OCI-LY1 (cell line): ENCODE measurements around the gene IGF2R.

Experiments
- H2AFZ ChIP-seq: fragments of 200-600 bp; sonication (generic), shearing (Covaris generic); 2 replicates; pipeline ENCODE4 v1.6.0; 2014; ENCODE audit warnings: antibody characterized with exemption, mild to moderate bottlenecking, low read length
- H3F3A ChIP-seq: fragments of 200-600 bp; sonication (generic), shearing (Covaris generic); 2 replicates; pipeline ENCODE4 v1.6.0; 2014; ENCODE audit warnings: mild to moderate bottlenecking, antibody characterized with exemption, low read length, moderate library complexity; ENCODE audit not compliant: insufficient read depth
- H3K27ac ChIP-seq: fragments of 200-600 bp; sonication (generic); 2 replicates; pipeline ENCODE4 v1.5.1; 2014; ENCODE audit warnings: low read length, mixed run types, mild to moderate bottlenecking, low read depth; ENCODE audit not compliant: poor library complexity, severe bottlenecking
- H3K27me3 ChIP-seq: fragments of 200-600 bp; sonication (generic); 2 replicates; pipeline ENCODE4 v1.6.0; 2014; ENCODE audit warnings: antibody characterized with exemption, mild to moderate bottlenecking, low read length, moderate library complexity; ENCODE audit not compliant: insufficient read depth
- H3K36me3 ChIP-seq: fragments of 200-600 bp; sonication (generic); 2 replicates; pipeline ENCODE4 v1.6.1; 2014; ENCODE audit warnings: mild to moderate bottlenecking, antibody characterized with exemption, low read length, moderate library complexity, mixed read lengths; ENCODE audit not compliant: insufficient read depth
- H3K4me1 ChIP-seq: fragments of 200-600 bp; sonication (generic); 2 replicates; pipeline ENCODE4 v1.5.1; 2014; ENCODE audit warnings: mild to moderate bottlenecking, low read length, moderate library complexity; ENCODE audit not compliant: insufficient read depth, severe bottlenecking
- H3K4me2 ChIP-seq: fragments of 200-600 bp; sonication (generic), shearing (Covaris generic); 2 replicates; pipeline ENCODE4 v1.6.1; 2014; ENCODE audit warnings: low read length
- H3K4me3 ChIP-seq: fragments of 200-600 bp; sonication (generic); 2 replicates; pipeline ENCODE4 v1.5.1; 2014; ENCODE audit warnings: low read length, low read depth, mild to moderate bottlenecking, mixed read lengths; ENCODE audit not compliant: poor library complexity, severe bottlenecking
- H3K79me2 ChIP-seq: fragments of 200-600 bp; shearing (Covaris generic); 2 replicates; pipeline ENCODE4 v1.6.1; 2016; ENCODE audit warnings: mixed run types, low read length, mixed read lengths; ENCODE audit not compliant: insufficient read depth
- H3K9ac ChIP-seq: fragments of 200-600 bp; sonication (generic), shearing (Covaris generic); 2 replicates; pipeline ENCODE4 v1.6.1; 2014; ENCODE audit warnings: mild to moderate bottlenecking, low read length, mixed read lengths
- H3K9me2 ChIP-seq: fragments of 200-600 bp; sonication (generic), shearing (Covaris generic); 2 replicates; pipeline ENCODE4 v1.6.1; 2014; ENCODE audit warnings: low read depth, mild to moderate bottlenecking, low read length, mixed read lengths
- H3K9me3 ChIP-seq: fragments of 200-600 bp; shearing (Covaris generic); 2 replicates; pipeline ENCODE4 v1.6.1; 2014; ENCODE audit warnings: low read length, mixed read lengths
- H4K20me1 ChIP-seq: fragments of 200-600 bp; sonication (generic), shearing (Covaris generic); 2 replicates; pipeline ENCODE4 v1.6.0; 2016; ENCODE audit warnings: mild to moderate bottlenecking, low read length; ENCODE audit not compliant: insufficient read depth
- CTCF ChIP-seq: fragments of 200-600 bp; sonication (generic), shearing (Covaris generic); IDR thresholded peaks from 2 replicates; pipeline ENCODE4 v1.5.1; 2017; ENCODE audit warnings: mild to moderate bottlenecking, antibody characterized with exemption, low read length, moderate library complexity, mixed read lengths
- EZH2 ChIP-seq: fragments of 200-600 bp; sonication (generic), shearing (Covaris generic); IDR thresholded peaks from 2 replicates; pipeline ENCODE4 v1.8.0; 2017; ENCODE audit warnings: borderline replicate concordance, mixed run types, mild to moderate bottlenecking, antibody characterized with exemption, low read length, moderate library complexity, mixed read lengths

IGF2R gene

GRCh38 chr6:160022101-160022500 lies 53.2 kb downstream of the IGF2R start:
- Histone ChIP-seq H3K27ac (no peak overlapping the region), H3K9me3 (no peaks in the 10 kb centered on the region; the same call in 1 of the 2 replicates), H3K36me3 (peaks cover 21% of the 10 kb centered on the region), H2AFZ (no peak overlapping the region), H3K79me2 (no peaks in the 10 kb centered on the region), H3K9me2 (no peaks in the 10 kb centered on the region), H3K4me3 (no peak overlapping the region), H3K4me2 (no peak overlapping the region), H3K4me1 (no peaks in the 10 kb centered on the region), H3K27me3 (no peaks in the 10 kb centered on the region), H3K9ac (no peak overlapping the region), H3F3A (no peaks in the 10 kb centered on the region), H4K20me1 (no peaks in the 10 kb centered on the region)
- TF ChIP-seq EZH2 (no peak), CTCF (no peak)

- no peaks in the 10 kb centered on the region for H4K20me1 ChIP-seq
- H3K4me1 ChIP-seq: peaks cover under 1% of the 10 kb centered on the region
- H3K36me3 ChIP-seq: peaks cover 27% of the 10 kb centered on the region
- H3K27me3 ChIP-seq: no peaks in the 10 kb centered on the region
- H2AFZ ChIP-seq: no peak overlapping the region
- H3K4me2 ChIP-seq: no peak overlapping the region
- no peak overlapping the region for H3K9ac ChIP-seq
- no peaks in the 10 kb centered on the region for H3F3A ChIP-seq
- H3K79me2 ChIP-seq: no peaks in the 10 kb centered on the region
- H3K27ac ChIP-seq: no peak overlapping the region
- H3K9me2 ChIP-seq: no peaks in the 10 kb centered on the region
- H3K4me3 ChIP-seq: no peak overlapping the region
- TF ChIP-seq CTCF (no peak), EZH2 (no peak)
- no peaks in the 10 kb centered on the region; the same call in 1 of the 2 replicates for H3K9me3 ChIP-seq
Measured at GRCh38 chr6:160022793-160023192, 53.9 kb downstream of the IGF2R start.

GRCh38 chr6:160024152-160024551 lies 55.3 kb downstream of the IGF2R start:
- no peak for TF ChIP-seq CTCF
- Histone ChIP-seq H3K27ac (no peak overlapping the region), H3K4me3 (no peak overlapping the region), H3K79me2 (no peaks in the 10 kb centered on the region), H3K4me2 (no peak overlapping the region), H3K36me3 (peaks cover 31% of the 10 kb centered on the region), H3K9me3 (no peaks in the 10 kb centered on the region; the same call in 1 of the 2 replicates), H4K20me1 (no peaks in the 10 kb centered on the region), H3K9me2 (no peaks in the 10 kb centered on the region), H3K27me3 (no peaks in the 10 kb centered on the region), H3K9ac (no peak overlapping the region), H2AFZ (no peak overlapping the region), H3K4me1 (peaks cover 14% of the 10 kb centered on the region), H3F3A (no peaks in the 10 kb centered on the region)
